OCI-LY3 (cell line): ENCODE measurements around the gene KLHL29.

Experiments
- CTCF ChIP-seq: fragments of 200-600, 300-600 bp; sonication (generic); IDR thresholded peaks from 2 replicates; pipeline ENCODE4 v1.5.1; 2014; ENCODE audit warnings: antibody characterized with exemption, low read length, low read depth
- EZH2phosphoT487 ChIP-seq: fragments of 200-600 bp; shearing (Covaris generic); IDR thresholded peaks from 2 replicates; pipeline ENCODE4 v1.6.1; 2018; ENCODE audit warnings: antibody characterized with exemption, mixed run types, low read depth

- TF ChIP-seq CTCF (no peak), EZH2phosphoT487 (no peak)
These were observed 17.3 kb downstream of the KLHL29 start for GRCh38 chr2:23402205-23402740.
